HG03045 (cell line): ENCODE results near the gene DLK2.

ENCODE experiments used
- ATAC-seq: cut with Tn5 transposase; IDR thresholded peaks from one replicate; pipeline ENCODE4 v1.9.1; 2021; ENCODE audit warnings: mild to moderate bottlenecking, moderate library complexity; ENCODE audit not compliant: unreplicated experiment

Gene DLK2

GRCh38 chr6:43454290-43454695 is 1.1 kb downstream of the DLK2 start:
- peak; percentile 54 for ATAC-seq

- no peak for ATAC-seq
Measured at GRCh38 chr6:43453831-43454230, 1.5 kb downstream of the DLK2 start.

GRCh38 chr6:43452896-43453295 is 2.5 kb downstream of the DLK2 start:
- ATAC-seq = no peak

- ATAC-seq = no peak
Measured at GRCh38 chr6:43451939-43452338, 3.4 kb downstream of the DLK2 start.

GRCh38 chr6:43451348-43451747 is 4.0 kb downstream of the DLK2 start:
- no peak for ATAC-seq

GRCh38 chr6:43450699-43451131 is 4.6 kb downstream of the DLK2 start:
- no peak for ATAC-seq

- ATAC-seq = no peak
Measured at GRCh38 chr6:43448916-43449315, 6.4 kb downstream of the DLK2 start.

GRCh38 chr6:43447604-43448003 is 7.7 kb downstream of the DLK2 start:
- no peak for ATAC-seq

GRCh38 chr6:43445576-43445975 is 9.8 kb downstream of the DLK2 start:
- ATAC-seq = no peak

GRCh38 chr6:43444582-43444981 is 10.8 kb downstream of the DLK2 start:
- no peak for ATAC-seq

- ATAC-seq = no peak
Measured at GRCh38 chr6:43444036-43444435, 11.3 kb downstream of the DLK2 start.

GRCh38 chr6:43442935-43443334 is 12.4 kb downstream of the DLK2 start:
- ATAC-seq = no peak

- no peak for ATAC-seq
Measured at GRCh38 chr6:43437700-43438099, 17.6 kb downstream of the DLK2 start.

- no peak for ATAC-seq
Measured at GRCh38 chr6:43436577-43437282, 18.6 kb downstream of the DLK2 start.

GRCh38 chr6:43435682-43436437 is 19.5 kb downstream of the DLK2 start:
- ATAC-seq = no peak

GRCh38 chr6:43434943-43435342 is 20.4 kb downstream of the DLK2 start:
- ATAC-seq = no peak

GRCh38 chr6:43434001-43434840 is 21.1 kb downstream of the DLK2 start:
- ATAC-seq = no peak

GRCh38 chr6:43433148-43433547 is 22.2 kb downstream of the DLK2 start:
- no peak for ATAC-seq

- ATAC-seq = no peak
Measured at GRCh38 chr6:43432009-43432945, 23.1 kb downstream of the DLK2 start.

GRCh38 chr6:43428874-43429273 is 26.5 kb downstream of the DLK2 start:
- ATAC-seq = no peak
